UCSD-AML1 (cell line): ENCODE measurements around the gene ITGB1BP1.
"Not testable (repeated sequence)": the region's sequence is repeated elsewhere in the genome, so short reads cannot be mapped to it uniquely, and the experiment has no call there.

Source experiments
- DNase-seq: peaks from one replicate; lab custom pipeline; 2025; ENCODE audit not compliant: unreplicated experiment; lab: John Stamatoyannopoulos, UW

ITGB1BP1 gene

DNA sequence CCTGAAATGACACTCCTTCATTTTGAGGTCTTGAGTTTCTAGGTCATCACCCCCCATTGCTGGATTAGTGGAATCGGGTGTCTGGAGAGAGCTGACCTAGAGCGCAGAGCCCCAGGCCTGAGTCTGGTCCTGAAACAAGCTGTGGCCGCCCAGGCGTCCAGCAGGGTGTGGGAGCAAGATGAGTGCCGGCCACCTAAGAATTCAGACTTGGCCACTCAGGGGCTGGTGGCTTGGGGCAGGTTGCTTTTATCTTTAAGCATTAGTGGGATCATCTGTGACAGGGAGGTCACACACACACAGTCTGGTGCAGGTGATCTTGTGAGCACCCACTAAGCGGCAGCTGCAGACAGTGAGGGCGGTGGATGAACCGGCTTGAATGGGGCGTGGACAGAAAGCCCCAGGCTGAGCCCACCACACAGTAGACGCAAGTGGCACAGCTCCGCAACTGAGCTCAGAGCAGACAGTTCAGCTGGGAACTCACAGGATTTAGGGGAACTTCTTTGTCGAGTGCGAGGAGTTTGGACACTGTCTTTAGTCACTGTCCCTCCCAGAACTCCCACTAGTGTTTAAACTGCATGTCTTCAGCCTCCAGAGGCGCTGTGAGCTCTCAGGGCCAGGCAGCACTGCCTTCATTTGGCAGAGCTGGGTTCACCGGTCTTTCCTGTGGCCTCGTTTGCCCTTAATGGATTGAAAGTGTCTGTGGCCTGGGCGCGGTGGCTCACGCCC is 21.5 kb downstream of the ITGB1BP1 start:
- no peak for DNase-seq

DNA sequence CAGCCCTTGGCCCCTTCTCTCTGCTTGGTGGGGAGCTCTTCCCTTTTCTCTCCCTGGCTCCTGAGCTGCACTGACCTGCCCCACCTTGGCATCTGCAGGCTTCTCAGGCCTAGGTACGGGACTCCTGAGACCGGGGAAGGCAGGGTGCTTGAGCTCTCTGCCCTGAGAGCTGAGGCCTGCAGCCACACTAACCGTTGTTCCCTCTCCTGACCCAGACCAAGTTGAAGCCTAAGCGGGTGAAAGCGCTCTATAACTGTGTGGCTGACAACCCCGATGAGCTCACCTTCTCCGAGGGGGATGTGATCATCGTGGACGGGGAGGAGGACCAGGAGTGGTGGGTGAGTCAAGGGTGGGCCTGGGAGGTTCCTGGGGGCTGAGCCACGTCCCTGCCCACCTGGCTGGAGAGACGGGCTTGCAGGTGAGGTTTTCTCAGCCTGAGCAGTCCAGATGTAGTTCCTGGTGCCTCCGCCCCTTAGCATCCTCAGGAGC is 22.2 kb downstream of the ITGB1BP1 start:
- no peak for DNase-seq

DNA sequence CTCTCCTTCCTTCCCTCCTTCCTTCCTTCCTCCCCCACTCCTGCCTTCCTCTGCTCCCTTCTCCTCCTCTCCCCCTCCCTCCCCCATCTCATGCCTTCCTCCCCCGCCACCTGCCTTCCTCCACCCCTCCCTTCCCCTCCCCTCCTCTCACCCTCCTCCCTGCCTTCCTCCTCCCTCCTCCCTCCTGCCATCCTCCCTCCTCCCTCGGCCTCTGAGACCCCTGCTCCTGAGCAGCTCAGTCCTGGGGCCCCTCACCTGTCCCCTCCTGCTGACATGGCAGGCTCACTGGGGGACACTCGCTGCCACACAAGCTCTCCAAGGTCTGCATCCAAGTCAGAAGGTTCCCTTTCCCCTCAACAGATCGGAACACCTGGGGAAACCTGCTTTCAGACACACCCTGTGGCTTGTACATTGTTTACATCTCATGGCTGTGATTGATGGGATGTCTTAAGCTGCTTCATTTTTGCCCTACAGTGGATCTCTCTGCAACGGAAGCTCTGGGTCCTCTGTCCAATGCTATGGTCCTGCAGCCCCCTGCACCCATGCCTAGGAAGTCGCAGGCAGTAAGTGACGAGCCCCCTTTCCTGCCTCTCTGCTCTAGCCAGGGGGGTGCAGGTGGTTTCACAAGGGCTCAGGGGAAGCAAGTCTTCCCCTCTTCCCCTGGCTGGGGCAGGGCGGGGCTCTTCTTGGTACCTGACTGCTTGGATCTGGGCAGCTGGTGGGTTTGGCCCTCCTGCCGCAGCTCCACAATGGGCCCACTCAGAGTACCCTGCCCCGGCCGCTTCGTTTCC is 22.9 kb downstream of the ITGB1BP1 start:
- no peak for DNase-seq

DNA sequence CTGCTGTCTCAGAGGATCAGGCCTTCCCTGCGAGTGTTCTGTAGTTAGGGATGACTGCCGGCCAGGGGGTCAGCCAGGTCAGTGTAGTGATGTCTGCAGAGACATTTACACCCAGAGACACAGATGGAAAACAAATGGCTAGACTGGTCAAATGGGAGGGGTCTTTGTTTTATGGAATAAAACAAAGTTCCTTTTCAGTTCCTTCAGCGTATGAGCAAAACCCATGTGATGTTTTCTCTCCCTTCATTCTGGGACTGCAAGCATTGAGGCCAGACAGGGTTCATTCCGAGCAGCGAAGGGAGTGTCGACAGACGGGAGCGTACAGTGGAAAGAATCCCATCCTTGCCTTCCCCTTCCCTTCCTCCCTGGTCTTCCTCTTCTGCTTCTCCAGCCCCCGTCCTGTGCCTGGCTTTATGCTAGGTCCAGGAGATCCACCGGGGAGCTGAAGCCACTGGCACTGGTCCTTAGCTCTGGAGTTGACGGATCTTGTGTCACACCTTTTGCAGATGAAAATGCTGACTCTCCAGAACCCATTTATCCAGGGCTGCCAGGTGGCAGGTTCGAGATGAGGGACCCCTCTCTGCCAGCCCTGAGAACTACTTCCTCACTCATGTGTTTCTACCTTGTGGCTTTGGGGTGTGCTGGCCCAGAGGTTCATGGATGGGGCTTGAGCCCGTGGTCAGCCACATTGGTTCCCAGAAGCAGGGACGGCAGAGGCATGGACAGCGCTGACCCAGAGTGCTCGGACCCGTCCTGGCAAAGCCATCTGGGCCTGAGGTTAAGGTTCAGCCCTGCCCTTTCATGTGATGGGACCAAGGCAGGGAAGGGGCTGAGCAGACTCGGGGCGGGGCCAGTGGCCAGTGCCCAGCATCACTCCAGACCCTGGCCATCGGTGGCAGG is 24.2 kb downstream of the ITGB1BP1 start:
- DNase-seq = no peak

DNA sequence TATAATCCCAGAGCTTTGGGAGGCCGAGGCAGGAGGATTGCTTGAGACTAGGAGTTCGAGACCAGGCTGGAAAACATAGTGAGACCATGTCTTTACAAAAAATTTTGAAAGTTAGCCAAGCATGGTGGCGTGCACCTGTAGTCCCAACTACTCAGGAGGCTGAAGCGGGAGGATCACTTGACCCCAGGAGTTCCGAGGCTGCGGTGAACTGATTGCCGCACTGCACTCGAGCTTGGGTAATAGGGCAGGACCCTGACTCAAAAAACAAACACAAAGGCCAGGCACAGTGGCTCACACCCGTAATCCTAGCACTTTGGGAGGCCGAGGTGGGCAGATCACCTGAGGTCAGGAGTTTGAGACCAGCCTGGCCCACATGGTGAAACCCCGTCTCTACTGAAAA is 25.1 kb downstream of the ITGB1BP1 start:
- not testable (repeated sequence) for DNase-seq

DNA sequence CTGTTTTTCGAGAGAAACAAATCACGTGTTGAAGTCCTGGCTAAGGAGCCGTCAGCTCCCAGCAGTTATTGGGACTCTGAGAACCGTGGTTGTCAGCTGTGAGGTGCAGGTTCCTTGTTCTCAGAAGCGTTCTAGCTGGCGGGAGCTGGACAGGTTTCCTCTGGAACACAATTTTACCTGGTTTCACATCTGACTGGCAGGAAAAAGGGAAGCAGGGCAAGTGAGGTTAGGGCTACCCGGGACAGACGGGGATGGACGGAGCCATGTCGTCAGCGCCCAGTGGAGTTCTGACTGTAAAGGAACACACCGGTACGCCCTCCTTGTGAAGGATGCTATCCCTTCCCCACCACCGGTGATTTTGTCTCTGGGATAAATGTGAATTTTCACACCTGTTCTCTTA is 26.1 kb downstream of the ITGB1BP1 start:
- no peak for DNase-seq

DNA sequence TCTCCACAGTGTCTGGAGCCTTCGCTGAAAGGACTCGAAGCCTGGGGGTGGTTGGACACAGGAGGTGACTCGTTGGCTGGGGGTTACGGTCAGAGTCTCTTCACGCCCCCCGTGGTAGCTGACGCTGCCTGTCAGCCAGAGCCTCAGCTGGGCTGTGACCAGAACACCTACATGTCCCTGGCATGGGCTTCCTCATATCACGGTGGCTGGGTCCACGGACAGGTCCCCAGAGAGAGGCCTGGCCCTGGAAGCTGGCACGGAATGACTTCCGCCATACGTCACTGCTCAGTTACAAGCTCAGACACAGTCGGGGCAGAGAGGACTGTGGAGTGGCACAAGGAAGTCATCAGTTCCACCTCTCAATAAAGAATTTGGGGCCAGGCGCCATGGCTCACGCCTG is 28.5 kb downstream of the ITGB1BP1 start:
- DNase-seq = no peak

DNA sequence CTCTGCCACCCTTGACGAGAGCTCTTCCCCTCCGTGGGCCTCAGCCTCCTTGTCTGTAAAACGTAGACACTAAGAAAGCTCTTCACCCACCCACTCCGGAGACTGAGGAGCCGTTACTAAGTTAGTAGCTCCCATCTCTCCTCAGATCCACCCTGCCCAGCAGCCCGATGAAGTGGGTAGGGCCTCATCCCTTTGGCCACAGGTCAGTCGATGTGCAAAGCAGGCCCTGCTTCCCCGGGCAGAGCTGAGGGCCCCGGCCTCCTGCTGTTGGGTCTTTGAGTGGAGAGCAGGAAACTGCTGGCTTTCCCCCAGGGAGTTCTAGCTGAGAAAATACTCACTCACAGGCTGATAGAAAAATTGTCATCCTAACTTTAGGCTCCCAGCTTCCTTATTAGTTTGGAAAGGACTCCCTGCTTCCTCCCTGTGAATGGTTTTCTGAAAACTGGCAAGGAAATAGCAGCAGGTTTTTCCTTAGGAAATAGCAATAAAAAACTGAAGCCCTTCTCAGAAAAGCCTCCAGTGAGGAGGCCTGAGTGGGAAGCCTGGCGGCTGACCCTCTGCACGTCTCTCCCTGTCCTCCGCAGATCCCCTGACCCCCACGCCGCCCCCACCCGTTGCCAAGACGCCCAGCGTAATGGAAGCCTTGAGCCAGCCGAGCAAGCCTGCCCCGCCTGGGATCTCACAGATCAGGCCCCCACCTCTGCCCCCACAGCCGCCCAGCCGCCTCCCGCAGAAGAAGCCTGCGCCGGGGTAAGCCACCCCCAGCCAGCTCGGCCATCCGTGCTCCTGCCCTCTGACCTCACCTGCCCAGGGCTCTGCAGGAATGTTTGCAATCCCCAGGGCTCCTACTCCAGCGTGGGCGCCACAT is 30.2 kb downstream of the ITGB1BP1 start:
- DNase-seq = no peak

DNA sequence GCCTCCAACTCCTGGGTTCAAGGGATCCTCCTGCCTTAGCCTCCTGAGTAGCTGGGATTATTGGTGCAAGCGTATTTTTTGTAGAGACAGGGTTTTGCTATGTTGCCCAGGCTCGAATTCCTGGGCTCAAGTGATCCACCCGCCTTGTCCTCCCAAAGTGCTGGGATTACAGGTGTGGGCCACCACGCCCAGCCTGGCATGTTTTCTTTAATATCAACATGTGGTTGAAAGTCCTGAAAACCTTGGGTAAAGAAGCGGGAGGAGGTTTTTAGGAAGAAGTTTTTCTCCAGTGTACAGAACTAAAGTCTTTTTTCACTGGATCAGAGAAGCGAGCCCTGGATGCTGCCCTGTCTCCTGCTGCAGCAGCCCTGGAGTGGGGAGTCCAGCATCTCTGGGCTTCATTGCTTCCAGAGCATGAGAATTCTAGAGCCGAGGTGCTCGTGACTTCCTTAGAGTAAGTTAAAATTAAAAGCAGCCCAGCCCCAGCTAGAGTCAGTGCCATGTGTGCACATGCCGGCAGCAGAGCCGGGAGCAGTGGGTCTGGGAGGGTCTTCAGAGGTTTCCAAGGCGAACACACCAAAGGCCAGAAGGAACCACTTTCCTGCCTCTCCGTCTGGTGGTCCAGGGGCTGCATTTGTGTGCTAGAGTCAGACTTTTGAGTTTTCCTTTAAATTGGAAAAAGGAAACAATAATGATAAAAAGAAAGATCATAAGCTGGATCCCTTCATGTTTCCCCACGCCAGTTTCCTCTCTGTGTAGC is 31.2 kb downstream of the ITGB1BP1 start:
- no peak for DNase-seq

DNA sequence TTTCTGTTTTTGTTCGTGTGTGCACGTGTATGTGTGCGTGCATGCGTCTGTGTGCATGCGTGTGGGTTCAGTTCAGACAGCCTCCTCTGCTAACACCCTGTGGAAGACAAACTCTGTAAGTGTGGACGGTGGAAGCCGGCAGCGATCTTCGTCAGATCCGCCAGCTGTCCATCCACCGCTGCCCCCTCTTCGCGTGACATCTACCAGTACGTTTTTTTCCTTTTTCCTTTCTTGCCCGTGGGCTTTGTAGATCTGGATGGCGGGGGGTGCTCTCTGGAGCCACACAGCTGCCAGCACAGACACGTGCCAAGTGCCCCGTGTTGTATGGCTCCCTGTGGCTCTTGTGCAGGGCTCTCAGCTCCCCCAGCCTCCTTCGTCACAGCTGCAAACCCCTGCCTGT is 32.3 kb downstream of the ITGB1BP1 start:
- no peak for DNase-seq

DNA sequence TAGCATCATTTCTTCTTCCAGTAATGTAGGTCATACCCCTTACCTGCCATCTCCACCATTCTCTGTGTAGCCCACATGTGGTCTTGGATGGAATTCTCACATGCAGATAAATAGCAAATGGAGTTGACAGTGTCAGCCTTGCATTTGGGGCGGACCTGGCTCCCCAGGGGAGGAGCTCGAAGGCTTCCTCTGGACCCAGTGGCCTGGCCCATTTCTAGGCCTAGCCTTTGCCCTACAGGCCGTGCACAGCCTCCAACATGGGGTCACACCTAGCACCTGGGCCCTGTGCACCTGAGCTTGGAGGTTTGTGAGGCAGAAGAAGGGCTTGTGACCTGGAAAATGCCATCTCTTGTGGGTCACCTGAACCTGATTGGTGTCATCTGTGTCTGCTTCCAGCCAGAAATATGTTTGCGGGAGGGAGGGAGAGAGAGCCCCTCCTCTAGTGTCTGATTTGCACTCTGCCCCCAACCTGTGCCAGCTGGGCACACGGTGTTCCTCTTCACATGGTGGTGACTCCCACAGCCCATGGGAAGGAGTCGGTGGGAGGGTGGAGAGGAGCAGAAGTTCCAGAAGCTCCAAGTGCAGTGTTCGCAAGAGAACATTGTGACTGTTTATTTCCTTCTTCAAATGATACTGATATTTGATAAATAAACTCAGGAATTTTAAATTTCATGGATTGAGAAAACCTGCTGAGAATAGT is 33.0 kb downstream of the ITGB1BP1 start:
- DNase-seq = no peak

DNA sequence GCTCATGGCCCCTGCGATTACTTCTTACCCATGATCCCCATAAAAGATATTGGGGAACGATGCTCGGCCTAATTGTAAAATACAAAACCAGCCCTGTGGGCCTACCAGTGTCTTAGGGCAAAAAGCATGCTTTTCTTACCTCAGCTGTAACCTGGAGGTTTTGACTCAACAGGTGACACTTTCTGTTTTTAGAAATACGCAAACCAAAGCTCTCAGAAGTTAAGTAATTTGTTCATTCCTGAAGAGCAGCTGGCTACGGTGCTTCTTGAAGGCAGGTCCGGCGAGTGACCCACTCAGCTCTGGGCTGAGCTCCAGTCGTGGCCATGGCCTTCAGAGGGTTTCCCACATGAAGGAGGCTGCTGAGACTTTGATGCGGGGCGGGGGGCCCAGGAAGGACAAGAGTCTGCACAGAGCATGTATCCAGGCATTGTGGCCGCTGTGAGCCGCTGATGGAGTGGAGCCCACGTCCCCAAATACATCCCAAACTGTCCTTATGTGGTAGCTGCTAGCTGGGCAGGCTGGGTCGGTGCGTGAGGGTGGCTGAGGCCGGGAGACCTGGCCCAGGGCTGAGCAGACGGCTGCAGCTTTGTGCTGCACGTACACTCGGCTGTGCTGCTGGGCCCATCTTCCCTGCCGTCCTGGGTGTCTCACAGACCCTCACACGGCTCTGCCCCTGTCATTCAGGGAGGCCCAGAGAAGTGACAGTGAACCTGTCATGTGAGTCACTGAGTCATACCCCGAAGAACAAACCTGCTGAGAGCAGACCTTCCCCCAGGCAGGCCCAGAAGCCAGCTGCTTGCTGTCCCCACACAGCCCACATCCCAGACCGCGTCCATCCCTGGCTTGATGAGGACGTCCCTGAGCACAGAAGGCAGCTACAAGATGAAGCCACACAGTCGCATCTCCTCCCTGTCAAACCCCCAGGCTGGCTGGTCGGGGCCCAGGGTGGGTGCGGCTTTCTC is 34.1 kb downstream of the ITGB1BP1 start:
- DNase-seq = no peak

DNA sequence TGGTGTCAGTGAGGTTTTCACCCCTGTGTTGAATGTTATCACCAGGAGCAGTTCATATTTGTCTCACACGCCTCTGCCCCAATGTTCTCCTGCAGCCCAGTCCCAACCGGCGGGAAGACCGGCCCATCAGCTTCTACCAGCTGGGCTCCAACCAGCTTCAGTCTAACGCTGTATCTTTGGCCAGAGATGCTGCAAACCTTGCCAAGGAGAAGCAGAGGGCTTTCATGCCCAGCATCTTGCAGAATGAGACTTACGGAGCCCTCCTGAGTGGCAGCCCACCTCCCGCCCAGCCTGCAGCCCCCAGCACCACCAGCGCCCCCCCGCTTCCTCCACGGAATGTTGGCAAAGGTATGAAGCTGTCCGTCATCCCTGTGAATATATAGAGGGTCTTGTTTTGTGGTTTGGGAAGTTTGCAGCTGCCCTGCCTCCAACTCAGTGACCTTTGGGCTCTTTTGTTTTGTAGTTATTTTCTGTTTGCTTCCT is 35.1 kb downstream of the ITGB1BP1 start:
- DNase-seq = no peak

DNA sequence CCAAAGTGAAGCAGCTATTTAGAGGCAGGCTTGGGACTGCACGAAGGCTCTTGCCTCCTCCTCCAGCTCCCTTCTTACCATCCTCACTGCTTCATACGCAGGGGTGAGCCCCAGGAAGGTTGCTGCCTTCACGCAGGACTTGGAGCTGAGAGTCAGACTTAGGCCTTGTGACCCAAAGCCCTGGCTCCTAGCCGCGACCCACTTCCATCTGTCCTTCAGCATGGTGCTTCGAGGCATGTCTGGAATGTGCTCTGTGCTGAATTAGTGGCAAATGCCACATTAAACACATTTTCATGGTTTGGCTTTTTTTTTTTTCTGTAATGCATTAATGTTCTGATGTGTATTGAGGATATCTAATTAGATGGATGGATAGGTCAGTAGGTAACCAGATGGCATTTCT is 37.5 kb downstream of the ITGB1BP1 start:
- DNase-seq = no peak

DNA sequence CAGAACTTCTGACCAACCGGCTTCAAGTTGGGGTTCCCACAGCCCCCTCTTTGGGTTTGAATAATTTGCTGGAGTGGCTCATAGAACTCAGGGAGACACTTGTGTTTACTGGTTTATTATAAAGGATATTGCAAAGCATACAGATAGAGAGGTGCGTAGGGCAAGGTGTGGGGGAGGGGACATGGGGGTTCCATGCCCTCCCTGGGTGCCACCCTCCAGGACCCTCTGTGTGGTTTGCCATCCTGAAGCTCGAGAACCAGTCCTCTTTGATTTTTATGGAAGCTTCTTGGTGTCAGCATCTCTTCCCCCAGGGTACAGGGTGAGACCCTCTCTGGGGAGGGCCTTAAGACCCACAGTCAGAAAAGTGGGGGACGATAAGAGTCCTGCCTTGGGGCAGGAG is 38.8 kb downstream of the ITGB1BP1 start:
- no peak for DNase-seq

DNA sequence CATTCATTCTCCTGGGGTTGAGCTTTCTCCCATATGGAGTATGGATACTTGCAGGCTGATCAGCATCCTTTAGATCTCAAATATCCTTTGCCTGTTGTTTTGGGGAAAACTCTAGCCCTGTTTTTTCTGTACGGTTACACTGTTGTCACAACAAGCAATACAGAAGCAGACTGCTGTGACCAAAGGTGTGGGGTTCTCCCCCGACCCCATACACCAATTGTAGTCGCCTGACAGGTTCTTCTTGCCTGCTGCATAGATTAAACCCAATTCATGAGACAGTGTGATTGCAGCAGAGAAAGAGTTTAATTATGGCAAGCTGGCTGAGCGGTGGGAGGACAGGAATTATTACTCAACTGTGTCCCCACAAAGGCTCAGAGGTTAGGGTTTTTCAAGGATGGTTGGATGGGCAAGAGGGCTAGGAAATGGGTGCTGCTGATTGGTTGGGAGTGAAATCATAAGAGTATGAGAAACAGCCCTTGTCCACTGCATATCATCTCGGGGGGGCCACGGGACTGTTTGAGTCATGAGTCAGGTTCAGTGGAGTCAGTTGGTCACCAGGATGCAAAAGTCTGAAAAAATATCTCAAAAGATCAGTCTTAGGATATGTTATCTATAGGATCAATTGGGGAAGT is 40.6 kb downstream of the ITGB1BP1 start:
- DNase-seq = no peak
